ENCODE results near the gene PAK1IP1. TPM values are rescaled to one million over a fixed set of nuclear protein-coding genes. Genes with fewer than 3 reads are reported as not detected.
"Not testable (repeated sequence)": the region's sequence is repeated elsewhere in the genome, so short reads cannot be mapped to it uniquely, and the experiment has no call there.

PAK1IP1 gene
- total RNA-seq, 2 experiments from 2014 or later: 53.7 to 55.9 TPM

DNA sequence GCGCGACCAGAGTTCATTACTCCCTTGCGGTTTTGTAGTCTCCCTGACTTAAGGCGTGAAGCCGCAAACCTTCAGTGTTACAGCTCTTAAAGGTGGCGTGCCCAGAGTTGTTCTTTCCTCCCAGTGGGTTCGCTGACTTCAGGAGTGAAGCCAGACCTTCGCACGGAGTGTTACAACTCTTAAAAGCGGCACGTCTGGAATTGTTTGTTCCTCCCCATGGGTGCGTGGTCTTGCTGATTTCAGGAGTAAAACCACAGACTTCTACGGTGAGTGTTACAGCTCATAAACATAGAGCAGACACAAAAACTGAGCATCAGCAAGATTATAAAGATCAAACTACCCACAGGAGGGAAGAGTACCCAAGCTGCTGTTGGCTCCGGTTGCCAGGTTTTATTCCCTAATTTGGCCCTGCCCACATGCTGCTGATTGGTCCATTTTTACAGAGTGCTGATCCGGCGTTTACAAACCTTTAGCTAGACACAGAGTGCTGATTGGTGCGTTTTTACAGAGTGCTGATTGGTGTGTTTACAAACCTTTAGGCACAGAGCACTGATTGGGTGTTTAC, 38.5 kb downstream of the PAK1IP1 start:
- ChIA-PET CTCF (interaction anchor here (0.5 kb wide), 1 partner anchor 217 kb away, joined by 3 read pairs; no protein-coding TSS in a partner anchor), POLR2A (no interaction called here)

DNA sequence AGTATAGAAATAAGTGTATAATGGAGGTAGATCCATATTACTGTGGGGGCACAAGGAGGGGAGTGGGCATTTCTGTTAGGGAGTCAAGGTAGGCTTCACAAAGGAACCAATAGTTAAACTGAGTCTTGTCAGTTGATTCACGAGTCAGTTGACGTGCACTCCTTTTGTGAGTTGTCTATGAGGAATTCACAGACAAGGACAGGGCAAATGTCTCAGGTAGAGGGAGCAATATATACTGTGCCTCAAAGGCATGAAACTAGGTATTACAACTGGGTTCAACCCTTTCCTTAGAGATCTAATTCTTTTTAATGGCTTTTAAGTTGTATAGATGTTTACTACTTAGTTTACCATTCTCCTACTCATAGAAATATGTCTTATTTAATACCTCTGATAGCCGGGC, 39.1 kb downstream of the PAK1IP1 start:
- ChIA-PET CTCF (interaction anchor here (0.5 kb wide), 1 partner anchor 218 kb away, joined by 3 read pairs; no protein-coding TSS in a partner anchor), POLR2A (no interaction called here)

DNA sequence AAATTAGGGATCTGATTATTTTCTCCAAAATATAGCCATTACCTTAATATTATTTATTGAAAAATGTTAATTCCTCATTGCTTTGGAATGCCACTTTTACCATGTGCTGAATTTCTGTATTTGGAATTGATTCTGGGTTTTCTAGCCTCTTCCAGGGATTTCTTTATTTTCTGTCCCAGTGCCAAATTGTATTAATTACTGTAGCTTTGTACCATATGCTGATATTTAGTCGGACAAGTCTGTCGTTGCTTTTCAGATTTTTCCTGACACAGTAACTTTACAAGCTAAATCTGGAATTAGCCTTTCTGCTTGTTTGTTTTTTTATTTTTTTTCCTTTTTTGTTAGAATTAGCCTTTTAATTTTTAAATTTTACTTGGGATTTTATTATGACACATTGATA, 42.0 kb downstream of the PAK1IP1 start:
- POLR2A ChIA-PET: no interaction called here

DNA sequence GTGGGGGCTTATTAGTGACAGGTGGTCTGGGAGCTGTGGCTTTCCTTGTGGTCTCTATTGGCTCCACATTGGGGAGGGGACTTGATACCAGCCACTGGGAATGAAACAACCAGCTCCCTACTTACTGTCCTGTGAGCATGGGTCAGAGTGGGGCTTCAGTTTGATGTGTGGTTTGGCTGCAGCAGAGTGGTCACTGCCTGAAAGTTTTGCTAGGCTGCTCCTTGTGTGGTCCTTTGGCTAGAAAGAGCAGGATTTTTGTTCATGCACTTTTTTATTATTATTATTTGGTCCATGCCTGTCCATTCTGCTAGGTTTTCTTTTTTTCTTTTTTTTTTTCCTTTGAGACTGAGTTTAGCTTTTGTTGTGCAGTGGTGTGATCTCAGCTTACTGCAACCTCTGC, 45.3 kb downstream of the PAK1IP1 start:
- ChIA-PET POLR2A (no interaction called here), CTCF (no interaction called here)

More for the DNA sequence above, 42.0 kb downstream of the PAK1IP1 start:
- CTCF ChIA-PET: no interaction called here

DNA sequence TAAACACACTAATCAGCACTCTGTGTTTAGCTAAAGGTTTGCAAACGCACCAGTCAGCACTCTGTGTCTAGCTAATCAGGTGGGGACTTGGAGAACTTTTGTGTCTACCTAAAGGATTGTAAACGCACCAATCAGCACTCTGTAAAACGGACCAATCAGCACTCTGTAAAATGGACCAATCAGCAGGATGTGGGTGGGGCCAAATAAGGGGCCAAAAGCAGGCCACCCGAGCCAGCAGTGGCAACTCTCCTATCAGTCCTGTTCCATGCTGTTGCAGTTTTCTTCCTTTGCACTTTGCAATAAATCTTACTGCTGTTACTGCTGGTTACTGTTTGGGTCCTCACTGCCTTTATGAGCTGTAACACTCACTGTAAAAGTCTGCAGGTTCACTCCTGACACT, 46.9 kb downstream of the PAK1IP1 start:
- CTCF ChIA-PET, POLR2A ChIA-PET: not testable (repeated sequence)

DNA sequence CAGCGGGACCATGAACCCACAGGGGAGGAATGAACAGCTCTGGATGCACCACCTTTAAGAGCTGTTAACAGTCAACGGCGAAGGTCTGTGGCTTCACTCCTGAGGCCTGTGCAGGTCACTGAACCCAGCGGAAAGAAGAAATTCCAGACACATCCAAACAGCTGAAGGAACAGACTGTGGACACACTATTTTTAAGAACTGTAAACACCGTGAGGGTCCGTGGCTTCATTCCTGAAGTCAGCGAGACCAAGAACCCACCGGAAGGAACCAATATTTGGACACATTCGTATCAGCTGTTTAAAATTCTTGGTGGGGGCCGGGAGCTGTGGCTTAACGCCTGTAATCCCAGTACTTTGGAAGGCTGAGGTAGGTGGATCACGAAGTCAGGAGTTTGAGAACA, 47.5 kb downstream of the PAK1IP1 start:
- CTCF ChIA-PET: interaction anchor here (0.6 kb wide), 1 partner anchor 115 kb away, joined by 3 read pairs; no protein-coding TSS in a partner anchor
- POLR2A ChIA-PET: interaction anchor here (0.6 kb wide), 1 partner anchor 492 kb away, joined by 9 read pairs; no protein-coding TSS in a partner anchor

DNA sequence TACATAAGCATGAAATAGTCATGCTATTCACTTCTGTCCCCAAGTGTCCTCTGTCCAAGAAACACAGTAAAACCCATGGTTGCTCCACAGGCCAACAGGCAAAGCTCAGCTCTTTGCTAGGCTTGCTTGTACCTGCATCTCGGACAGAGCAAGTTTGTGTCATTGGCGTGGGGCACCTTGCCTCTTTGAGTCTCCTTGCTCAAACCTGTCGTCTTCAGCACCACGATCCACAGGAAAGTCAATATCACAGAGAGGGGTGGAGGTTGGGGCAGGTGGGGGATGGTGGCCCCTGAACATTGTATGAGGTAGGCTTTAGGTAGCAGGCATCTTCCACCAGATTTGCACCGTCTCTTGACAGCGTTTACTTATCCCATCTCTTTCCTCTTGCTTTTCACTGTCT, 48.7 kb downstream of the PAK1IP1 start:
- ChIA-PET CTCF (no interaction called here), POLR2A (no interaction called here)

DNA sequence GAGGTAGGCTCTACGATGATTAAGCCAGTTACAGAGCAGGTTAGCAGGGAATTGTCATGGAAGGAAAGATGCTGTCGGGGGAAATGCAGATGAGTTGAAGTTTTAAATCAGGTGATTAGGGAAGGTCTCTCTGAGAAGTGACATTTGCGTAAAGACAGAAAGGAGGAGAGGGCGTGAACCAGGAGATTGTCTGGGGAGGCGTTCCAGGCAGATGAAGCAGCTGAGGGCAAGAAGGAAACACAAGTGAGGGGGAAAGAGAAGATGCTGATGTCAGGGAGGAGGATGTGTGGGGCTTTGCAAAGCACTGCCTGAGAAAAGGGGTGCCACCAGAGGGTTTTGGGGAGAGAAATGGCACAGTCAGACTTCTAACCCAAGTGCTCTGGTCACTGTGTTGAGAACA, 50.3 kb downstream of the PAK1IP1 start:
- CTCF ChIA-PET: no interaction called here
- POLR2A ChIA-PET: no interaction called here

DNA sequence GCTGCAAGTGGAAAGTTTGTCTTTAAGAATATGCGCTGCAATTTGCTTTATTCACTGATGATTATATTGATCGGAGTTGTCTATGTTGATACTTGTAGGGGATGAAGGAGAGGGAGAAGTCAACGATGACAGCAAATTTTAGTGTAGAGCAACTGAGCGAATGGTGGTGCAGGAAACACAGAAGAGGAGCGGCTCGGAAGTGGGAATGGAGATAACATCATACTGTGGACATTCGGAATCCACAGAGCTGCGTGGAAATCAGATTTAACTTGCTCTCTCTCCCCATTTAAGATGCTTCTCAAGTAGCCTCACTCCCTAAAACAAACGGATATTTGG, 52.1 kb downstream of the PAK1IP1 start:
- ChIA-PET CTCF (interaction anchor here (1.1 kb wide), 1 partner anchor 52 kb away, joined by 3 read pairs; no protein-coding TSS in a partner anchor), POLR2A (interaction anchor here (0.8 to 2.4 kb wide), 4 partner anchors 15 to 52 kb away, joined by 3 to 13 read pairs (median 8); partner anchors contain the start of genes C6orf52, PAK1IP1 and TMEM14C)

DNA sequence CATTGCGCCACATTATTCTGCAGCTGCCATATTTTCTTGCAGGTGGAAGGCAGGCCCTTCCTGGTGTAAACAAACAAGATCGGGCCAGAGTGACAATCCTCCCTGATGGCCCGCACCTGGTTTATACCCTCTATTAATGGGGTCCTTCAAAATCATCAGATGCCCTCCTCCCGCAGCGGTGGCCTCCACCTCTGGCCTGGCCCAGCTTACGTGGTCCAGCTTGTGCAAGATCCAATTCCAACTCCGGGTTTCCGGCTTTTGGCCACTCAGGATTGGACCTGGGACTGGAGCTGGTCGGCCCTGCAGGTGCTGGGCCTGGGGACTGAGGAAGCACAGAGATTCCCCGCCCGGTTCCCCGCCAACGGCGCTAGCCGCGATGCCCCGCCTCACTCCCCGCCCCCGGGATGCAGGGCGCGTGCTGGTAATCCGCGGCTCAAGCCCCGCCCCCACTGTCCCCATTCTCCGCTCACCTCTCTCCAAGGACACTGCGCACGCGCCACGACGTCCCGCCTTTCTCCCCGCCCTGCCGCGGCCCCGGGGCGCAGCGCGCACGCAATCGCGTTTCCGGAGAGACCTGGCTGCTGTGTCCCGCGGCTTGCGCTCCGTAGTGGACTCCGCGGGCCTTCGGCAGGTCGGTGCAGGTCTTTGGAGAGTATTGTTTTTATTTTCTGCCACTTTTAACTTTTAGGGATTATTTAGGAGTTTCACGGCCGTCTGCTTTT, 52.6 kb downstream of the PAK1IP1 start, which contains the start of gene TMEM14B:
Gene TMEM14B, plus strand, starts transcription at position 555 of the 722 bp plus-strand sequence. CDS start 1,441 bp downstream, outside the sequence.
- ChIA-PET POLR2A (interaction anchor here (0.8 to 2.4 kb wide), 5 partner anchors 14 to 53 kb away, joined by 3 to 13 read pairs (median 6); partner anchors contain the start of genes C6orf52, PAK1IP1 and TMEM14C), CTCF (interaction anchor here (0.7 kb wide), 1 partner anchor 12 kb away, joined by 3 read pairs; no protein-coding TSS in a partner anchor)

DNA sequence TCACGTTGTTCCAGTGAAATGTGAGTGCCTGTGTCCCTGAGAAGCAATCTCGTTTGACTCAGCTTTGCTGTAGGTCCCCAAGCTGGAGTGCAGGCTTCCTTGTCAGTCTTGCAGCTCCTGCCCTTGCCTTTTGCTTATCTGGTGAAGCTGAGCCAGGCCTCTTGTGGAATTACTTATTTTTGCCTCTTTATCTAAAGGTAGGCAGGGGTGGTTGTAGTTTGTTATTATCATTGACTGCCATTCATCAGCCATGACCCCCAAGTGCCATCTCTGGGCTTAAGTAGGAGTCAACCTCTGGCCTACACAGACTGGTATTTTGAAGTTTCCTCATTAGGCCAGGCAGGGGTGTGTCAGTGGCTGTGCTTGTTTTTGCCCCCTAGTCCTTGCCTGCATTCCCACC, 55.0 kb downstream of the PAK1IP1 start:
- CTCF ChIA-PET: interaction anchor here (1.1 kb wide), 1 partner anchor 15 kb away, joined by 3 read pairs; no protein-coding TSS in a partner anchor
- POLR2A ChIA-PET: interaction anchor here (0.6 kb wide), 1 partner anchor 14 kb away, joined by 3 read pairs; no protein-coding TSS in a partner anchor

DNA sequence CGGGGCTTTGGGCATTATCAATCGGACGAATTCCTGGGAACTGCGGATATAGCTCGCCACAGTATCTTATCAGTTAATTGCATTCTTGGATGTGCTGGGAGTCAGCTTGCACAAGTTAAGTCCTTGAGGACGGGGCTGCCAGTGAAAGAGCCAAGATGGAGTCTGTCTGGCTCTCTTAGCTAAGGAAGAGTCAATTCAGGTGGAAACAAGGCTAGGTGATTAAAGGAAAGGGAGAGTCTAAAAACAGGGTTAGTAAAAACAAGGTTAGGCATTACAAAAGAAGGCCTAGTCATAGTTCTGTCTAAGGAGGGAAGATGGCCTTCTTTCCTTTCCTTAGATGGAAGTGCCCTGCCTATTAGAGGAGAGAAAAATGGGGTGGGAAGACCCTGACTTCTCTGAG, 55.8 kb downstream of the PAK1IP1 start:
- POLR2A ChIA-PET: not testable (repeated sequence)

DNA sequence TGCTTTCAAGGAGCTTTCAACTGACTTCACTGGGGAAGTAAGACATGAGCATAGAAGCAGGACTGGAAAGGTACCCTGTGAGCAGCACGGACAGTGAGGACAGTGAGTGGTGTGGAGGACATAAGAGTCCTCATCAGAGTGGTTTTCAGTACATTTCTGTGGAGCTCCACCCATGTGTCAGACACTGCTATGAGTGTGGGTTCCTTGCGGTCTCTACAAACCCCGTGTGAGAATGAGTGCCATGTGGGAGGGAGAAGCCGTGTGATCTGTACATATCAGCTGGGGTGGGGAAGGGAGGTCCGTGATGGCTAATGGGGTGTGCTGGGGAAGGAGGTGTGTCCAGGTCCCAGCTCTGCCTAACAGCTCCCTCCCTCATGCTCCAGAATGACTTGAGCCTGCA, 57.0 kb downstream of the PAK1IP1 start:
- POLR2A ChIA-PET: interaction anchor here (0.6 kb wide), 1 partner anchor 31 kb away, joined by 3 read pairs; no protein-coding TSS in a partner anchor
- CTCF ChIA-PET: not testable (repeated sequence)

More for the DNA sequence above, 55.8 kb downstream of the PAK1IP1 start:
- CTCF ChIA-PET: interaction anchor here (0.8 kb wide), 1 partner anchor 47 kb away, joined by 3 read pairs; no protein-coding TSS in a partner anchor

DNA sequence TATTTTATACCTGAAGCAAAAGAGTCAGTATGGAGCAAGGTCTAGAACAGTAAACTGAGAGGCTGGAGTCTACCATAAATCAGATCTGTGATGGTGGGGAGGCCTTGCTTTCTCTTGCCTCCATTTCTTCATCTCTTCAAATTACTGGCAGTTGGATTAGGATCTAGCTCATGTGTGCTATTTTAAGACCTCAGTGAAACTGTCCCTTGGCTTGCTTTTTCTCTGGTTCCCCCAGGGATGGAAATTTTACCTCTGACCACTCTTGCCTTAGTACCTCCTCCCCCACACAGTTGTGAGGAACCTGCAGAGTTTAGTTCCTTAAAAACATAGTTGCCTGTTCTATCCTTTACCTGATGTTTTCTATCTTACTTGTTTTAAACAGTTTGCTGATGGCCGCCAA, 61.3 kb downstream of the PAK1IP1 start:
- CTCF ChIA-PET: interaction anchor here (0.5 kb wide), 1 partner anchor 97 kb away, joined by 3 read pairs; no protein-coding TSS in a partner anchor
- POLR2A ChIA-PET: no interaction called here

Other genes with a start within 250 kb of the PAK1IP1 start
- 1 to 10 TPM; 1.7 TPM for gene GCNT2, start 173.6 kb upstream of the PAK1IP1 start, total RNA-seq
- 1 to 10 TPM; 5.5 to 5.7 TPM for gene C6orf52, start 356 bp upstream of the PAK1IP1 start, total RNA-seq
- gene TMEM14C, start 28.1 kb downstream of the PAK1IP1 start, total RNA-seq: 10 to 100 TPM; 66.9 to 68.5 TPM
- gene TMEM14B, start 52.8 kb downstream of the PAK1IP1 start, total RNA-seq: 10 to 100 TPM; 98.0 to 99.3 TPM
- 1 to 10 TPM; 2.5 to 2.8 TPM for gene MAK, start 143.6 kb downstream of the PAK1IP1 start, total RNA-seq
- not detected for gene GCM2, start 187.1 kb downstream of the PAK1IP1 start, total RNA-seq
- gene SYCP2L, start 192.1 kb downstream of the PAK1IP1 start, total RNA-seq: not detected